ENCODE data around the gene PAH.

The PAH gene

GRCh38 chr12:102933168-102933567, 16.1 kb upstream of the PAH start:
- no peak for DNase-seq (ENCODE audit: low read depth)
- no peak for TF ChIP-seq CTCF (conservative IDR thresholded peaks at IDR 0.05; ENCODE audit: low read length)
- no peak overlapping the region for H3K4me3 ChIP-seq (ENCODE audit: low read length)

GRCh38 chr12:102927220-102927619, 10.2 kb upstream of the PAH start:
- no peak overlapping the region for H3K4me3 ChIP-seq (ENCODE audit: low read length)
- TF ChIP-seq CTCF (conservative IDR thresholded peaks at IDR 0.05; ENCODE audit: low read length), result no peak
- DNase-seq (ENCODE audit: low read depth), result no peak

GRCh38 chr12:102921240-102921639, 4.2 kb upstream of the PAH start:
- no peak for TF ChIP-seq CTCF (conservative IDR thresholded peaks at IDR 0.05; ENCODE audit: low read length)
- DNase-seq (ENCODE audit: low read depth), result no peak
- no peak overlapping the region for H3K4me3 ChIP-seq (ENCODE audit: low read length)

GRCh38 chr12:102920271-102920670, 3.2 kb upstream of the PAH start:
- DNase-seq (ENCODE audit: low read depth), result no peak
- no peak for TF ChIP-seq CTCF (conservative IDR thresholded peaks at IDR 0.05; ENCODE audit: low read length)
- H3K4me3 ChIP-seq (ENCODE audit: low read length), result no peak overlapping the region

- no peak for DNase-seq (ENCODE audit: low read depth)
- no peak for TF ChIP-seq CTCF (conservative IDR thresholded peaks at IDR 0.05; ENCODE audit: low read length)
- no peak overlapping the region for H3K4me3 ChIP-seq (ENCODE audit: low read length)
These were observed 1.8 kb upstream of the PAH start for GRCh38 chr12:102918840-102919239.

- no peak for TF ChIP-seq CTCF (conservative IDR thresholded peaks at IDR 0.05; ENCODE audit: low read length)
- DNase-seq (ENCODE audit: low read depth), result no peak
- H3K4me3 ChIP-seq (ENCODE audit: low read length), result no peak overlapping the region
These were observed 605 bp downstream of the PAH start for GRCh38 chr12:102916252-102917025.

GRCh38 chr12:102913453-102914226, 3.4 kb downstream of the PAH start:
- no peak overlapping the region for H3K4me3 ChIP-seq (ENCODE audit: low read length)
- DNase-seq (ENCODE audit: low read depth), result no peak
- TF ChIP-seq CTCF (conservative IDR thresholded peaks at IDR 0.05; ENCODE audit: low read length), result no peak
